D721Med (cell line): Measurements from ENCODE around the gene F7.

ENCODE experiments used
- DNase-seq: peaks from one replicate; pipeline ENCODE4 v3.0.0; 2011; ENCODE audit warnings: low spot score; ENCODE audit not compliant: insufficient read length
- FAIRE-seq: peaks from 2 replicates; lab custom pipeline; 2011; peaks lifted over from hg19 to GRCh38; lab: Jason Lieb, UNC
- CTCF ChIP-seq: IDR thresholded peaks from 2 replicates; pipeline ENCODE4 v1.5.1; 2012; ENCODE audit warnings: mild to moderate bottlenecking, control low read depth; ENCODE audit not compliant: insufficient read depth; ENCODE audit errors: missing control alignments

Gene F7

GRCh38 chr13:113064534-113065405 is 40.8 kb upstream of the F7 start:
- FAIRE-seq (no peak), DNase-seq (no peak)
- no peak for TF ChIP-seq CTCF

- DNase-seq (no peak), FAIRE-seq (no peak)
- no peak for TF ChIP-seq CTCF
Measured at GRCh38 chr13:113065406-113066141, 40.0 kb upstream of the F7 start.

GRCh38 chr13:113066142-113066455 is 39.5 kb upstream of the F7 start:
- DNase-seq (no peak), FAIRE-seq (no peak)
- TF ChIP-seq CTCF: no peak

- DNase-seq (no peak), FAIRE-seq (no peak)
- TF ChIP-seq CTCF: no peak
Measured at GRCh38 chr13:113066746-113067145, 38.8 kb upstream of the F7 start.

- TF ChIP-seq CTCF: no peak
- DNase-seq: no peak
- no peak for FAIRE-seq
Measured at GRCh38 chr13:113069861-113070805, 35.5 kb upstream of the F7 start.

- no peak for FAIRE-seq
- no peak for DNase-seq
- TF ChIP-seq CTCF: no peak
Measured at GRCh38 chr13:113070855-113071254, 34.7 kb upstream of the F7 start.
